Activated naive CD8-positive, alpha-beta T cell (primary cell): ENCODE measurements around the gene GAS6.
A peak's percentile ranks its signal among the peaks of the same experiment; 100 is the strongest.

Experiments used
- H3K27ac Mint-ChIP-seq: one replicate; pipeline ENCODE4 v1.8.0; 2021; ENCODE audit warnings: mixed read lengths
- H3K27me3 Mint-ChIP-seq: one replicate; pipeline ENCODE4 v1.8.0; 2021; ENCODE audit warnings: mixed read lengths
- H3K36me3 Mint-ChIP-seq: one replicate; pipeline ENCODE4 v1.8.0; 2021; ENCODE audit warnings: mixed read lengths
- H3K4me1 Mint-ChIP-seq: one replicate; pipeline ENCODE4 v1.8.0; 2021; ENCODE audit warnings: low read depth, mixed read lengths
- H3K4me3 Mint-ChIP-seq: one replicate; pipeline ENCODE4 v1.8.0; 2021; ENCODE audit warnings: mild to moderate bottlenecking, mixed read lengths
- H3K9me3 Mint-ChIP-seq: one replicate; pipeline ENCODE4 v1.8.0; 2021; ENCODE audit warnings: low read depth, mixed read lengths

The GAS6 gene

GRCh38 chr13:113819731-113820715 is 43.9 kb downstream of the GAS6 start:
- Mint-ChIP-seq H3K36me3 (no peaks in the 10 kb centered on the region), H3K4me1 (peaks cover 14% of the 10 kb centered on the region), H3K9me3 (no peaks in the 10 kb centered on the region)

DNA sequence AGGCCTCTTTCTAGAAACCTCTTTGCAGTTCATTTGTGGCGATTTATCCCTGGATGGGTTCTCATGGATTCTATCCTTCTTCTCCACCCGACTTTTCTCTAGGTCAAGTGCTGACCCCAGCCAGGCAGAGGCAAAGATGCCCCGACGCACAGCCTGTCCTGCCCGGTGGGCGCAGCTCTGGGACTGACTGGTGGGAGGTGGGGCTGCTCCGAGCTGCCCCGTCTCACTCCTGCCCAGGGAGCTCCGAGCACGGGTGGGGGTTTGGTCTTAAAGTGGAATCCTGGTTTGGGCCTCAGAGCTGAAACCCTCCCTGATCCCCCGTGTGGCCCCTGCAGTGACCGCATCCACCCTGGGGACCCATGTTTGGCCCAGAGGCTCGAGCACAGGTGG is 44.5 kb downstream of the GAS6 start:
- peaks cover 14% of the 10 kb centered on the region for H3K4me1 Mint-ChIP-seq
- no peaks in the 10 kb centered on the region for H3K36me3 Mint-ChIP-seq
- no peak overlapping the region for H3K4me3 Mint-ChIP-seq
- H3K27me3 Mint-ChIP-seq, result no peaks in the 10 kb centered on the region
- H3K27ac Mint-ChIP-seq, result no peak overlapping the region
- H3K9me3 Mint-ChIP-seq, result no peaks in the 10 kb centered on the region

More at GRCh38 chr13:113819731-113820715, 43.9 kb downstream of the GAS6 start:
- Mint-ChIP-seq H3K27me3 (no peaks in the 10 kb centered on the region), H3K4me3 (no peak overlapping the region), H3K27ac (no peak overlapping the region)

GRCh38 chr13:113818700-113819295 is 45.1 kb downstream of the GAS6 start:
- no peaks in the 10 kb centered on the region for H3K36me3 Mint-ChIP-seq
- H3K27me3 Mint-ChIP-seq, result no peaks in the 10 kb centered on the region
- no peak overlapping the region for H3K27ac Mint-ChIP-seq
- no peak overlapping the region for H3K4me3 Mint-ChIP-seq
- H3K4me1 Mint-ChIP-seq, result peaks cover 14% of the 10 kb centered on the region
- H3K9me3 Mint-ChIP-seq, result no peaks in the 10 kb centered on the region

- H3K9me3 Mint-ChIP-seq, result no peaks in the 10 kb centered on the region
- H3K4me3 Mint-ChIP-seq, result no peak overlapping the region
- no peaks in the 10 kb centered on the region for H3K36me3 Mint-ChIP-seq
- no peaks in the 10 kb centered on the region for H3K27me3 Mint-ChIP-seq
- no peak overlapping the region for H3K27ac Mint-ChIP-seq
- H3K4me1 Mint-ChIP-seq, result peaks cover 14% of the 10 kb centered on the region
Observed at GRCh38 chr13:113817860-113818691, 45.8 kb downstream of the GAS6 start.

DNA sequence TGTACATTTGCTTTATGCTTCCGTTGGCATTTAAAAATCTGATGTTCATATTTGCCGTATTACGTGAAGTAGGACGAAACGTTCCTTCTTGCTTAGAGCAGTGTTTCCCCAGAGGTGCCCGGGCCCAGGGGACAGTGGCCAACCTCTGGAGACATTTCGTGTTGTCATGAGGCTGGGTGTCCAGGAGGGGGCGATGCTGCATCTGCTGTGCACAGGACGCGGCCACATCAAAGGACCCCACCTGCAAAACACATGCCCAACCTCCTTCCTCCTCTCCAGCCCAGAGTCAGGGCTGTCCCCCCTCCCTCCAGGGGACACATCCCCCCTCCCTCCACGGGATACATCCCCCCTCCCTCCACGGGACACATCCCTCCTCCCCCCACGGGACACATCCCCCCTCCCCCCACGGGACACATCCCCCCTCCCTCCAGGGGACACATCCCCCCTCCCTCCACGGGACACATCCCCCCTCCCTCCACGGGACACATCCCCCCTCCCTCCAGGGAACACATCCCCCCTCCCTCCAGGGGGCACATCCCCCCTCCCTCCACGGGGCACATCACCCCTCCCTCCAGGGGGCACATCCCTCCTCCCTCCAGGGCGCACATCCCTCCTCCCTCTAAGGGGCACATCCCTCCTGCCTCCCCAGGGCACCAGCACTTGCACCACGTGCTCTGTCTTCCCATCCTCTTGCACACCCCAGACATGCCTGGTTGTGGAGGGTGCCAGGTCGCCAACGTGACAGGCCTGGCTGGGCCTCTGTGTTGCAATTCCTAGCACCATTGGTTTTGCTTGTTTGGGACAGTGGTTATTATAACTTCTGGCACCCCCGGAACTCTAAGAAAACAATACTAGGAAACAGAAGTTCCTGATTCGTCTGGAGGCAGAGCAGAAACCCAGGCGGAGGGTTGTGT is 46.7 kb downstream of the GAS6 start:
- Mint-ChIP-seq H3K36me3 (no peaks in the 10 kb centered on the region), H3K4me1 (peaks cover 14% of the 10 kb centered on the region), H3K4me3 (peak overlapping the region; percentile 92), H3K27me3 (no peaks in the 10 kb centered on the region), H3K9me3 (no peaks in the 10 kb centered on the region), H3K27ac (peak overlapping the region; percentile 11)

GRCh38 chr13:113816254-113816929 is 47.5 kb downstream of the GAS6 start:
- H3K27me3 Mint-ChIP-seq, result no peaks in the 10 kb centered on the region
- H3K27ac Mint-ChIP-seq, result peak overlapping the region; percentile 2
- peak overlapping the region; percentile 92 for H3K4me3 Mint-ChIP-seq
- no peaks in the 10 kb centered on the region for H3K9me3 Mint-ChIP-seq
- no peaks in the 10 kb centered on the region for H3K36me3 Mint-ChIP-seq
- H3K4me1 Mint-ChIP-seq, result peaks cover 14% of the 10 kb centered on the region

GRCh38 chr13:113815151-113816058 is 48.5 kb downstream of the GAS6 start:
- Mint-ChIP-seq H3K9me3 (no peaks in the 10 kb centered on the region), H3K36me3 (no peaks in the 10 kb centered on the region), H3K27ac (peak overlapping the region; percentile 82), H3K4me3 (peak overlapping the region; percentile 92), H3K27me3 (no peaks in the 10 kb centered on the region), H3K4me1 (peaks cover 14% of the 10 kb centered on the region)

DNA sequence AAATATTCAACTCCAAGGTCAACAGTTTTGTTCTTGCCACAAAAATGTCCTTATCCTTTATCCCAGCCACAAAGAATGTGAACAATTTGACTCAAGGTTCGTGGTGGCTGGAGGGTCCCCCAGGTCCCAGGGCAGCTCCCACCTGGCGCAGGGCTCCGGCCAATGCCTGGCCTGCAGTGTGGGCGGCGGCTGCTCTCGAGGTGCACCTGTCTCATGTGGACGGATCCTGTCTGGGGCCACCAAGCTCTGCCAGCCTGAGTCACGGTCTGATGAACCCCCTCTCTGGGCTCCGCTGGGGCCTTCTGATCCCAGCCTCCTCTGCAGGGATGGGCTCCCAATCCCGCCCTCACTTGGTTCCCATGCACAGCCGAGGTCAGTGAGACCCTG is 49.4 kb downstream of the GAS6 start:
- H3K4me3 Mint-ChIP-seq, result no peak overlapping the region
- no peak overlapping the region for H3K27ac Mint-ChIP-seq
- H3K9me3 Mint-ChIP-seq, result no peaks in the 10 kb centered on the region
- no peaks in the 10 kb centered on the region for H3K27me3 Mint-ChIP-seq
- H3K4me1 Mint-ChIP-seq, result peaks cover 14% of the 10 kb centered on the region
- no peaks in the 10 kb centered on the region for H3K36me3 Mint-ChIP-seq

GRCh38 chr13:113813749-113814434 is 50.0 kb downstream of the GAS6 start:
- Mint-ChIP-seq H3K27me3 (no peaks in the 10 kb centered on the region), H3K36me3 (no peaks in the 10 kb centered on the region), H3K4me3 (no peak overlapping the region), H3K4me1 (peaks cover 14% of the 10 kb centered on the region), H3K9me3 (no peaks in the 10 kb centered on the region), H3K27ac (no peak overlapping the region)

DNA sequence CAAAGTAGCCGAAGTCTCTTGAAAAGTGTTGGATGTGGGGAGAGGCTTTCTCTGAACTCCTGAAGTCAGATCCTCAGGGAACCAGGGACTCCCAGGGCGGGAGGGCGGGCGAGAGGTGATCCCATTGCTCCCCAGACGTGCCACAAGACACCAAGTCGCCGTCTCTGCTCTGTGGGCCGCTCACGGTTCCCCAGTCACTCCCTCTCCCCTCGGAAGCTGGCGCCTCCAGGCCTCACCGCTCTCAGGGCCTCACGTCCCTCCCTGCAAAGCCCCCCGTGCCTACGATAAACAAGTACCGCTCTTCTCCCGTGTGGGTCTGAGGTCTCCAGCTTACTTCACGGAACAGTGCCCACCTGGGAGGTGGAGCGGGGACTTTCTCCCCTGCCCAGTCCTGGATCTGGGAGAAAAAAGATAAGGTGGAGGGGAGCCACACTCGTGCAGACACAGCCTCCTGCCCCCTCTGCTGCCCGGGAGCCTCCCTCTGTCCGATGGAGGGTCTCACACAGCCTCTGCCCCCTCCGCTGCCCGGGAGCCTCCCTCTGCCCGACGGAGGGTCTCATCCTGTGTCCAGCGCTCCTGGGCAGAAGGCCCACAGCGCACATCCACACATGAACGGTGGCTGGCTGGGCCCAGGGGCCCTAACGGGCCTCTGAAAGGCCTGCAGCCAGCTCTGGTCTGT is 50.7 kb downstream of the GAS6 start:
- peaks cover 14% of the 10 kb centered on the region for H3K4me1 Mint-ChIP-seq
- H3K27me3 Mint-ChIP-seq, result no peaks in the 10 kb centered on the region
- H3K36me3 Mint-ChIP-seq, result no peaks in the 10 kb centered on the region
- H3K9me3 Mint-ChIP-seq, result no peaks in the 10 kb centered on the region
- no peak overlapping the region for H3K27ac Mint-ChIP-seq
- no peak overlapping the region for H3K4me3 Mint-ChIP-seq

GRCh38 chr13:113812178-113813040 is 51.5 kb downstream of the GAS6 start:
- Mint-ChIP-seq H3K36me3 (no peaks in the 10 kb centered on the region), H3K27me3 (no peaks in the 10 kb centered on the region), H3K4me3 (no peak overlapping the region), H3K4me1 (peaks cover 12% of the 10 kb centered on the region), H3K9me3 (no peaks in the 10 kb centered on the region), H3K27ac (no peak overlapping the region)
